ENCODE measurements around the gene NKX6-1. TPM values are rescaled to one million over a fixed set of nuclear protein-coding genes. Genes with fewer than 3 reads are reported as not detected.
A peak's percentile ranks its signal among the peaks of the same experiment; 100 is the strongest.

The NKX6-1 gene
- total RNA-seq (2014; rRNA removed; shearing (Covaris generic)): 0.64 and 0.74 TPM in 2 replicates

DNA sequence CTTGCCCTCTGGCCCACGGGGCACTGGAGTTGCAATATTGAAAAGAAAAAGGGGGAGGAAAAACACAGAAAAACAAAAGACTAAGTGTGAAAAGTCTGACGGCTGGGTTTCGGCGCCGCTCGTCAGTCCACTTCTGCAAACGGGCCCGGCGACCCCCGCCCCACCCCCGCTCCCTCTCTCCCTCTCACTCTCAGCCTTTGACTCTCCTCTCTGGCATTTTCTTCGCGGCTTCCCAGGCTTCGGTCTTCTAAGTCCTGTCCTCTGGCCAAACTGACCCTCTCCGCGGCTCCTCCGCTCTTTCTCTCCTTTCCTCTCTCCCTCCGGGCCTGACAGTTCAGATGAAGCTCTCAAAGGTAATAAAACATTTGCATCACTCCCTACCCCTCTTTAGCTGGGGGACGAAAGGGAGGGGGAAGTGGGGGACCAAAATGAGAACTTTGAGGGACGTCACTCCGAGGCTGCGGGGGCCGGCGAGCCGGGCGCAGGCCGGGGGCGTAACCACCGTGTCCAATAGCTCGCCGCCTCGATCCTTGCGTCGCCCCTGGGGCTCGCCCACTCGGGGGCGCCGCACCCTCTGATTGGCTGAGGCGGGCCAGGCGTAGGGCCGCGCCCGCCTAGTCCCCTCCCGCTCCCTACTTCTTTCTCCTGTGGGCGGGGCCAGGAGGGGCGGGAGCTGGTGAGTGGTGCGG is at the start of gene NKX6-1:
Gene NKX6-1 (minus strand): TSS at position 358 of the 689 bp plus-strand sequence. CDS start 1,064 bp downstream, outside the sequence.
- DNase-seq (ENCODE audit: low read depth): peak; percentile 91

- no peak for DNase-seq (ENCODE audit: low read depth)
Measured at GRCh38 chr4:84547211-84547610, 48.1 kb upstream of the NKX6-1 start.

DNA sequence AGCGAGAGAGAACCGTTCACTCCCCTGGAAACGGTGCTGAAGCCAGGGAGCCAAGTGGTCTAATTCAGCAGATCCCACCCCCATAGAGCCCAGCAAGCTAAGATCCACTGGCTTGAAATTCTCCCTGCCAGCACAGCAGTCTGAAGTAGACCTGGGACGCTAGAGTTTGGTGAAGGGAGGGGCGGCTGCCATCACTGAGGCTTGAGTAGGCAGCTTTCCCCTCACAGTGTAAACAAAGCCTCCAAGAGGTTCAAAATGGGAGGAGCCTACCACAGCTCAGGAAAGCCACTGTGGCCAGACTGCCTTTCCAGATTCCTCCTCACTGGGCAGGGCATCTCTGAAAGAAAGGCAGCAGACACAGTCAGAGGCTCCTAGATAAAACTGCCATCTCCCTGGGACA is 46.0 kb upstream of the NKX6-1 start:
- DNase-seq (ENCODE audit: low read depth): no peak

GRCh38 chr4:84535901-84536300 is 36.8 kb upstream of the NKX6-1 start:
- DNase-seq (ENCODE audit: low read depth): no peak

- DNase-seq (ENCODE audit: low read depth): peak; percentile 90
Measured at GRCh38 chr4:84531689-84532088, 32.6 kb upstream of the NKX6-1 start.

DNA sequence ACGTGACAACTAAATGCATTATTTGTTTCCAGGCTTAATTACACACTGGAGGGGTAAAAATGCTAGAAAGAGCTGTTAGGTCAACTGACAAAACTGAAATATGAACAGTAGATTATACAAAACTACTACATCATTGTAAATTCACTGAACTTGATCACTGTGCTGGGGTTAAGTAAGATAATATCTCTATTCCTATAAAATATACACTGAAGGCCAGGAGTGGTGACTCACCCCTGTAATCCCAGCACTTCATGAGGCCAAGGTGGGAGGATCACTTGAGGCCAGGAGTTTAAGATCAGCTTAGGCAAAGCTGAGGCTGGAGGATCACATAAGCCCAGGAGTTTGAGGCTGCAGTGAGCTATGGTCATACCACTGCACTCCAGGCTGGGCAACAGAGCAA is 31.8 kb upstream of the NKX6-1 start:
- peak; percentile 90 for DNase-seq (ENCODE audit: low read depth)

- peak; percentile 72 for DNase-seq (ENCODE audit: low read depth)
Measured at GRCh38 chr4:84530454-84530853, 31.4 kb upstream of the NKX6-1 start.

DNA sequence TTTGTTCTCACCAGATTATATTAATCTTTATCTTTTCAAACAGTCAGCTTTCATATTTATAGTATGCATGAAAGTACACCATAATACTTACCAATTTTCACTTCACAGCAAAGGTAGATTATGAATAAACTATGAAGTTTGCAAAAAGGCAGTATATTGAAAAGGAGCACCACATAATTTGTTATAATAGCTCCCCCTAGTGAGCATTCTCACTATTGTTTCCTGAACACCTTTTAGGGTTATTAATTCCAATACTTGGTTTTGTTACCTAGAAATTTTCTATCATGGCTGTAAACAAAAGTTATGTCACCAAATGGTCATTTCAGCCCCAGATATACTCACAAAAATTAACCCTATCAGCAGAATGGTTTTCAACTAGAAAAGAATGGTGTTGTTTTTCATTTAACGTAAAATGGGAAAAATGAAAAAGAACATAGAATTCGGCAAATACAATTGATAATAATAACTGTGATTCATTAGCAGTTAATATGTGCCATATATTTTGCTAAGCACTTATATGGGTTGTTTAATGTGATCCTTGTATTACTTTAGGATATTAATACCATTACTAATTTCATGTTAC is 30.2 kb upstream of the NKX6-1 start:
- peak; percentile 32 for DNase-seq (ENCODE audit: low read depth)

GRCh38 chr4:84527391-84527790 is 28.3 kb upstream of the NKX6-1 start:
- no peak for DNase-seq (ENCODE audit: low read depth)

DNA sequence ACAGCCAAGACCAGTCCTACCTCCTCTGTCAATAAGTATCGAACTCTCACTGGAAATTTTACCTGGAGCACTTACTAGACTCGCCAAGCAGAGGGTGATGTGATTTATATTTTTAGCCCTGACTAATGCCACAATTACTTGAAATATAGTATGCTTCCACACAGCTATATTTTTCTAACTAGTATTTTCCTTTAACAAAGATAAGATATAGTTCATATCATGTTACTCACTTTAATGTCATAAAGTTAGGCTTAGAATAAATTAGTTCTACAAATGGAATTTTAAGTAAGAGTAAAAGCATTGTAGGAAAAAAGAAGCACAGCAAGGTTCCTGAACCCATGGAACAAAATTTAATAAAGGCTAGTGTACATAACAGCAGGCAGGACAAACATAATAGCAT is 16.0 kb upstream of the NKX6-1 start:
- no peak for DNase-seq (ENCODE audit: low read depth)

GRCh38 chr4:84512277-84512676 is 13.2 kb upstream of the NKX6-1 start:
- no peak for DNase-seq (ENCODE audit: low read depth)

DNA sequence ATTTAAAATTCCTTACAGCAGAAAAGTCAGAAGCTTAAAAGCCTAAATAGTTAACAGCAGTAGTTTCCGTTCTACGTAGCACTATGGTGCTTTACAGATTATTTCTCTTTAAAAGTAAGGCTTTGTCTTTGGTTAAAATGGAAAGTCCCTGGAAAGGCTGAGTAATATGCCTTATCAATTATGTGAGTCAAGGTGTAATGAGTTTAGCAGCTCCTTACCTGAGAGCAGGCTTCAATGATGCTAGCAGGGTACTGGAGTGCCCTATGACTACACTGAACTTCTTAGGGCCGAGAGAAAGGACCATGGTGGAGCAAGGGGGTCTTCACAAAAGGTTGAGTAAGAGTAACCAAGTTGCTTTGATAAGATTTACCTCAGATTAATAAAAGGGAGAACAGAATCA is 12.6 kb upstream of the NKX6-1 start:
- no peak for DNase-seq (ENCODE audit: low read depth)

- DNase-seq (ENCODE audit: low read depth): no peak
Measured at GRCh38 chr4:84507941-84508340, 8.8 kb upstream of the NKX6-1 start.

GRCh38 chr4:84504821-84505220 is 5.7 kb upstream of the NKX6-1 start:
- no peak for DNase-seq (ENCODE audit: low read depth)

GRCh38 chr4:84503495-84504437 is 4.7 kb upstream of the NKX6-1 start:
- peak; percentile 62 for DNase-seq (ENCODE audit: low read depth)

- no peak for DNase-seq (ENCODE audit: low read depth)
Measured at GRCh38 chr4:84502955-84503373, 3.9 kb upstream of the NKX6-1 start.

DNA sequence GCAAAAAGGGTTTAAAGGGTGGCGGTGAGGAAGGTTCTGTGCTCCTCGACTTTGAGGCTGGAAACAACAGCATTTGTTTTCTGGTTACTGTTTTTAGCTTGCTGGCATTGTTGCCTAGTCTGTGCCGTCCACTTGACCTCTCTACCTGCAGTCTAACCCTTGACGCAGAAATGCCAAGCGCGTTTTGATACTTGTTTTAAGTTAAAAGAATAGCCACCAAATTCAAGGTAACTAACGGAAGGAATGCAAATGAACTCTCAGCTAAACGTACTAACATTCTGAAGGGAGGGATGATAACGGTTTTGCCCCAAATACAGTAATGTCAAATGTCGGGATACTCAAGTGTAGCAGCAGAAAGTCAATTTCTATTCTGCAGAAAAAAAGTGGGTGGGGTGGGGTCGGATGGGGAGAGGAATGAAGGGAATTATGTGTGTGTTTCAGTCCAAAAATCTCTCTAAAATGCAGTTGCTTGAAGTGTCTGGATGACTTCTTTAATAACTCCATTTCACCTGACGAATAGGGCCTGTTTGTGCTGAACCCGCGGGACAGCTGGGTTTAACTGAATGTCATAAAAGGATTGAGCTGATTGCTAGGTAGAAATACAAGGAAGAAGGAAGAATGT is 3.4 kb upstream of the NKX6-1 start:
- no peak for DNase-seq (ENCODE audit: low read depth)

- DNase-seq (ENCODE audit: low read depth): no peak
Measured at GRCh38 chr4:84501721-84502267, 2.7 kb upstream of the NKX6-1 start.

DNA sequence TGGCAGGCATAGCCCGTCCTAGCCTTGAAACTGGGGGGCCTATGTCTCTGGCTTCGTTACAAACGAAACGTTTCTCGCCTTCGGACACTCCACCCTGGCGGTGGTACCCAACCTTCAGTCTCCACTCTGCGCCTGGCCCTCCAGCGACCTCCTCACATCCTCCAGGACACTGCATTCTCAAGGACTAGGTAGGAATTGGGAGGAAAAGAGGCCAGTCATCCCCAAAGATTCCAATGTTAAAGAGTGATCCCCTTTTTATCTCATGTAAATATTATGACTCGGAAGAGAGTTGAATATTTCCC is 2.1 kb upstream of the NKX6-1 start:
- no peak for DNase-seq (ENCODE audit: low read depth)

DNA sequence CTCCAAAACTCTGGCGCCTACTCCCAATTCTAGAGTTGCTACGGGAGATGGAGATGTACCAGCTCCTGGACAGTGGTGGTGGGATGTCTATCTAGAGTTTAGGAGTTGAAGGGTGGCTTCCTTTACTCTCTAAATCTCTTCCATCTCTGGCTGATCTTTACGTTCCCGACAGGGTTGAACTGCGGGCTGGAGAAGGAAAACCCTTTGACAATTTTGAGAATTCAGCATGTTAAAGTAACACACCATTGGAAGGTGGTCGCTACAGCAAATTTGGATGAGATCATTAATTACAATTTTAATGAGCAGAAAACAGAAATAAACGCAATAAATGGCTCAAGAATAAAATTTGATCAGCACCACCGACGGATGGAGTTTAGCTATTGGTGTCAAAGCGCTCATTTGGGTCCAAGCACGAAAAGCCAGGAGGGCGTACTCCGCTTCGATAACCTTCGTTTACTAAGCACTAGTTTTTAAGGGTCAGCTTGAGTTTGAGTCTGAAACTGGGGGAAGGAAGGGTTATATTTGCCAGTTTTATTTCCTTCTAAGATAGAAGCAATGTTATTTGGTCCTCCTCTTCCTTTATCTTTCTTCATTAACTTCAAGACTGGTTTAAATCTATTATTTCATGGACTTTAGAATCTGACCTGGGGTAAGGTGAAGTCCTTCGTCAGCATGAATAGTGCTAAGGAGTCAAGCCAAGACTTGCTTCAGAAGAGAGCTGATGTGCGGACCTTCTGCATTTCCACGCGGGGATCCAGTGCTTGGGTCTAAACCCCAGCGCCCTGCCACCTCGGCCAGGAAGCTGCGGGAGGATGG is 1.5 kb upstream of the NKX6-1 start:
- no peak for DNase-seq (ENCODE audit: low read depth)

- DNase-seq (ENCODE audit: low read depth): no peak
Measured at GRCh38 chr4:84499624-84499982, 511 bp upstream of the NKX6-1 start.

Data from M059J (cell line).